ENCODE measurements around the gene LCN12.

Gene LCN12

DNA sequence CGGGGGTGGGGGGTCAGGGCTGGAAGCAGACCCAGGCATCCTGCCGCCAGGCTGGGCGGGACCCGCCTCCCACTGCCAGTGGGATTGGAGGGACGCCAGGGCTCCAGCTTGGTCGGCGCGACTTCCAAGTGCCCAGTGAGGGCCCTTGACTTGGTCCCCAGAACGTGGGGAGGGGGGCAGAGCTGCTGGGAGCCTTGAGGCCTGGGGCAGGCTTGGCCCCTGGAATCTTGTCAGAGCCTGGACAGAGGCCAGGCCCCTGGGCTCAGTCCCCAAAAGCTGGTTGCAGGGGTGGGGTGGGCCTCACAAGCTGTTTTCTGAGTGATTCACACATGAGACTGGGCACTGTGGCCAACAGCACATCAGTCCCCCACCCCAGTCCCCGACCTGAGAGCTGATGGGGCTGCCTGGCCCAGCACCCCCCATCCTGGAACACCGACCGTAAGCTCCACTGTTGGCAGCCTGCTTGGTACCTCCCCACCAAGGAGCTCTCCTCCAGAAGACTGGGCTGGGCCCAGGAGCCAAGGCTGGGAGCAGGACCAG is 43.8 kb downstream of the LCN12 start:
- no peak overlapping the region for H2AFZ ChIP-seq (ENCODE audit: low read depth, low read length, severe bottlenecking)

DNA sequence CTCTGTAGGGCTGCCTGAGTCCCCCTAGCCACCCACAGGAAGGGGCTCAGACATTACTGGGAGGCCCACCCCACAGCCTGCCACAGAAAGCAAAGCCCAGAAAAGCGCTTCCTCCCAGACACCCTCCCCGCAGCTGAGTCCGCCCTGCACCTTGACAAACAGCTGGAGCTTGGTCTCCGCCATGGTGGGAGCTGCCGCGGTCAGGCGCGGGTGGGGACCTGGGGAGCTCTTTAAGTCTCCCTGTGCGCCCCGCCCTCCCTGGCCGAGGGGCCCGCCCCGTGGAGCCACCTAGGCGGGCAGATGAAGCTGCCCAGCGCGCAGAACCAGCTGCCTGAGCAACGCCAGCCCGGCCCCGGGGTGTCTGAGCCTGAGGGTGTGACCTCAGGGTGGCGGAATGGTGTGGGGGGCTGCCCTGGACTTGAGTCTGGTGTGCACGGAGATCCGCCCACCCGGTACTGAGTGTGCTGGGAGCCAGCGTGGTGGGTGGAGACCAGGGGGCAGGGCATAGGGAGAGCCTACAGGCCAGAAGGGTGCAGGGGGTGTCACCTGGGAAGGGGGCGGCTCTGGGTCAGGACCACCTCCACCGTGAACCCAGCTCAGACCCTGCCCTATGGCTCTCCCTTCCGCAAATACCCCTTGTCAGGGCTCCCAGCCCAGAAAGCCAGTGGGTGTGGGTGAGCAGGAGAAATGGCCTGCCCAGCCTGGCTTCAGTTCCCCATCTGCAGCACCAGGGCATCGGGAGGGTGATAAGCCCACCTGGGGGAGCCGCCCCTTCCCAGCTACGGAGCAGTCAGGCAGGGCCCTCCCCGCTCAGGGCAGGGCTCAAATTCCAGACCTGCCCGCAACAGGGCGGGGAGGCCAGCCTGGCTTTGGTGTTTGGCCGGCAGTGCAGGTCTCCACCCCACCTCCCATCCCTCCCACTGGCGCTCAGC is 44.6 kb downstream of the LCN12 start, which contains the start of gene CLIC3:
CLIC3 (minus strand) TSS at position 208 of the 932 bp plus-strand sequence; CDS start at position 183, 25 bp downstream.
- Histone ChIP-seq H3K4me3 (ENCODE audit: insufficient read depth, low read length, poor library complexity, severe bottlenecking) (no peak within 1 kb of the TSS), H3K36me3 (ENCODE audit: low read length) (no peaks in the 10 kb centered on the region), H4K20me1 (ENCODE audit: low read depth, low read length) (no peaks in the 10 kb centered on the region), H3K27me3 (ENCODE audit: low read length) (no peaks in the 10 kb centered on the region), H2AFZ (ENCODE audit: low read depth, low read length, severe bottlenecking) (no peak within 1 kb of the TSS), H3K9me3 (ENCODE audit: insufficient read depth, low read length) (no peaks in the 10 kb centered on the region), H3F3A (ENCODE audit: insufficient read depth) (no peaks in the 10 kb centered on the region), H3K9ac (ENCODE audit: low read length) (no peak within 1 kb of the TSS), H3K9me2 (replicated peaks; ENCODE audit: insufficient read depth, low read length) (no peaks in the 10 kb centered on the region), H3K4me2 (ENCODE audit: low read depth, low read length, poor library complexity, severe bottlenecking) (no peak within 1 kb of the TSS), H3K27ac (ENCODE audit: low read depth, low read length) (no peak within 1 kb of the TSS), H3K79me2 (ENCODE audit: insufficient read depth, low read length) (no peaks in the 10 kb centered on the region)
- TF ChIP-seq, protein P1, sequence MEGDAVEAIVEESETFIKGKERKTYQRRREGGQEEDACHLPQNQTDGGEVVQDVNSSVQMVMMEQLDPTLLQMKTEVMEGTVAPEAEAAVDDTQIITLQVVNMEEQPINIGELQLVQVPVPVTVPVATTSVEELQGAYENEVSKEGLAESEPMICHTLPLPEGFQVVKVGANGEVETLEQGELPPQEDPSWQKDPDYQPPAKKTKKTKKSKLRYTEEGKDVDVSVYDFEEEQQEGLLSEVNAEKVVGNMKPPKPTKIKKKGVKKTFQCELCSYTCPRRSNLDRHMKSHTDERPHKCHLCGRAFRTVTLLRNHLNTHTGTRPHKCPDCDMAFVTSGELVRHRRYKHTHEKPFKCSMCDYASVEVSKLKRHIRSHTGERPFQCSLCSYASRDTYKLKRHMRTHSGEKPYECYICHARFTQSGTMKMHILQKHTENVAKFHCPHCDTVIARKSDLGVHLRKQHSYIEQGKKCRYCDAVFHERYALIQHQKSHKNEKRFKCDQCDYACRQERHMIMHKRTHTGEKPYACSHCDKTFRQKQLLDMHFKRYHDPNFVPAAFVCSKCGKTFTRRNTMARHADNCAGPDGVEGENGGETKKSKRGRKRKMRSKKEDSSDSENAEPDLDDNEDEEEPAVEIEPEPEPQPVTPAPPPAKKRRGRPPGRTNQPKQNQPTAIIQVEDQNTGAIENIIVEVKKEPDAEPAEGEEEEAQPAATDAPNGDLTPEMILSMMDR (IDR thresholded peaks at IDR 0.05; ENCODE audit: insufficient read depth, low read length, poor library complexity, severe bottlenecking), result no peak
- TF ChIP-seq EZH2phosphoT487 (conservative IDR thresholded peaks at IDR 0.05; ENCODE audit: low read length), result no peak

More for the DNA sequence above, 43.8 kb downstream of the LCN12 start:
- Histone ChIP-seq H3K9ac (ENCODE audit: low read length) (no peak overlapping the region), H3K4me3 (ENCODE audit: insufficient read depth, low read length, poor library complexity, severe bottlenecking) (no peak overlapping the region), H3K27me3 (ENCODE audit: low read length) (no peaks in the 10 kb centered on the region), H4K20me1 (ENCODE audit: low read depth, low read length) (no peaks in the 10 kb centered on the region), H3F3A (ENCODE audit: insufficient read depth) (no peaks in the 10 kb centered on the region), H3K9me3 (ENCODE audit: insufficient read depth, low read length) (no peaks in the 10 kb centered on the region), H3K79me2 (ENCODE audit: insufficient read depth, low read length) (no peaks in the 10 kb centered on the region), H3K27ac (ENCODE audit: low read depth, low read length) (no peak overlapping the region), H3K36me3 (ENCODE audit: low read length) (no peaks in the 10 kb centered on the region), H3K4me2 (ENCODE audit: low read depth, low read length, poor library complexity, severe bottlenecking) (no peak overlapping the region), H3K9me2 (replicated peaks; ENCODE audit: insufficient read depth, low read length) (no peaks in the 10 kb centered on the region)
- no peak for TF ChIP-seq EZH2phosphoT487 (conservative IDR thresholded peaks at IDR 0.05; ENCODE audit: low read length)
- TF ChIP-seq, protein P1 (IDR thresholded peaks at IDR 0.05; ENCODE audit: insufficient read depth, low read length, poor library complexity, severe bottlenecking), result no peak

DNA sequence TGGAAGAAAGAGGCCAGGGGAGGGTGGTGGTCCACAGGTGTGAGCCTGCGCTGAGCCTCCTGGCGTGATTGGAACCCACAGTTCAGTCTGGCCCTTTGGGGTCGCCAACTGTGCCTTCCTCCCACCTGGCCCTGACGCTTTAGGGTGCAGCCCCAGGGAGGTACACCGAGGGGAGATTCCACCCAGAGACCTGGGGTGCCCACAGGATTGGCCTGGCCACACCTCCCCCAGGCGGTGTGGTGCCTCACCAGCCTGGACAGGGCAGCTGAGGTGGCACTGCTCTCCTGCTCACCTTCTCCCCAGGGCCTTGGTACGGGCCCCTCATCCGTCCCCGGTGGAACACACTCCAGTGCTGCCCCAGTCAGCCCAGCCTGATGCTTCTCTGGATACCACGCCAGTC is 45.3 kb downstream of the LCN12 start:
- no peak overlapping the region for H3K9ac ChIP-seq (ENCODE audit: low read length)
- H4K20me1 ChIP-seq (ENCODE audit: low read depth, low read length), result no peaks in the 10 kb centered on the region
- TF ChIP-seq, protein P1 (IDR thresholded peaks at IDR 0.05; ENCODE audit: insufficient read depth, low read length, poor library complexity, severe bottlenecking), result no peak
- no peak for TF ChIP-seq EZH2phosphoT487 (conservative IDR thresholded peaks at IDR 0.05; ENCODE audit: low read length)
- H3K4me2 ChIP-seq (ENCODE audit: low read depth, low read length, poor library complexity, severe bottlenecking), result no peak overlapping the region
- no peaks in the 10 kb centered on the region for H3K27me3 ChIP-seq (ENCODE audit: low read length)
- H3K79me2 ChIP-seq (ENCODE audit: insufficient read depth, low read length), result no peaks in the 10 kb centered on the region
- no peaks in the 10 kb centered on the region for H3K9me2 ChIP-seq (replicated peaks; ENCODE audit: insufficient read depth, low read length)
- no peak overlapping the region for H3K4me3 ChIP-seq (ENCODE audit: insufficient read depth, low read length, poor library complexity, severe bottlenecking)
- no peaks in the 10 kb centered on the region for H3K36me3 ChIP-seq (ENCODE audit: low read length)
- H2AFZ ChIP-seq (ENCODE audit: low read depth, low read length, severe bottlenecking), result no peak overlapping the region
- H3K9me3 ChIP-seq (ENCODE audit: insufficient read depth, low read length), result no peaks in the 10 kb centered on the region
- no peak overlapping the region for H3K27ac ChIP-seq (ENCODE audit: low read depth, low read length)
- H3F3A ChIP-seq (ENCODE audit: insufficient read depth), result no peaks in the 10 kb centered on the region

Measured in SU-DHL-6 (cell line).